Ammon's horn (tissue), 1 donor: ENCODE measurements around the gene ZNF423.
"Not testable (repeated sequence)": the region's sequence is repeated elsewhere in the genome, so short reads cannot be mapped to it uniquely, and the experiment has no call there.

Experiments
- DNase-seq: peaks from one replicate; pipeline ENCODE4 v3.0.0-alpha.2; 2016; ENCODE audit warnings: low spot score

Gene ZNF423

DNA sequence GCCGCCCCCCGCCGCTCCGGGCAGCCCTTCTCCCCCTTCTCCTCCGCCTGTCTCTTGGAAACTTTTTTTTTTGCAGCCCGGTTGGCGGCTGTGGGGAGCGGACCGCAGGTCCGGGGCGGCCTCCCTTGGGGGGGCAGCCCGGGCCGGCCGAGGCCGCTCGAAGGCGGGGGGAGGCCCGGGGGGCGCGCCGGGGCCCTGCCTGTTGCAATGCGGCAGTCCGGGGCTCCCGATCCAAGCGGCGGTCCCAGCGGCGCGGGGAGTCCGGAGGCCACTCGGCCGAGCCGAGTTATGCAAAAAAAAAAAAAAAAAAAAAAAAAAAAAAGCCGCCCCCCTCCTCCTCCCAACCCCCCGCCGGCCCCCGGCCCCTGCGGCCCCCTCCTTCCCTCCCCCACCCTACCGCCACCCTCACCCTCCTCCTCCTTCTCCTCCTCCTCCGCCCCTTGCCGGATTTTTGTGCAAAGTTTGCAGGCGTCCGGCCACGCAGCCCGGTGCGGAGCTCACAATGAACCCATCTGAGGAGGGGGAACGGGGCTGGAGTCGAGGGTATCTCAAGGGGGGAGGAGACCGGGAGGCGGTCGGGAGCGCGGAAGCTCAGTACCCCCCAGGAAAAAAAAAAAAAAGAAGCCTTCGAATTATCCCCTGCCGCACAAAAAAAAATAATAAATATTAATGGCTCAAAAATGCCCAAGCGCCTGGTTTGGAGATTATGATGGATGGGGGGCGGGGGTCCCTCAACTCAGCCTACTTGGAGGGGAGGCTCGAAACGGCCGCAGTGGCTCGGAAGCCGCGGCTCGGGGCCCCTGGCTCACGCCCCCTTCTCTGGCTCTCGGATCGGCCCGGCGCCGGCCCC is at the start of gene ZNF423:
Gene ZNF423 (minus strand): TSS at position 291 of the 850 bp plus-strand sequence. CDS start 338 bp downstream, outside the sequence.
- no peak for DNase-seq

DNA sequence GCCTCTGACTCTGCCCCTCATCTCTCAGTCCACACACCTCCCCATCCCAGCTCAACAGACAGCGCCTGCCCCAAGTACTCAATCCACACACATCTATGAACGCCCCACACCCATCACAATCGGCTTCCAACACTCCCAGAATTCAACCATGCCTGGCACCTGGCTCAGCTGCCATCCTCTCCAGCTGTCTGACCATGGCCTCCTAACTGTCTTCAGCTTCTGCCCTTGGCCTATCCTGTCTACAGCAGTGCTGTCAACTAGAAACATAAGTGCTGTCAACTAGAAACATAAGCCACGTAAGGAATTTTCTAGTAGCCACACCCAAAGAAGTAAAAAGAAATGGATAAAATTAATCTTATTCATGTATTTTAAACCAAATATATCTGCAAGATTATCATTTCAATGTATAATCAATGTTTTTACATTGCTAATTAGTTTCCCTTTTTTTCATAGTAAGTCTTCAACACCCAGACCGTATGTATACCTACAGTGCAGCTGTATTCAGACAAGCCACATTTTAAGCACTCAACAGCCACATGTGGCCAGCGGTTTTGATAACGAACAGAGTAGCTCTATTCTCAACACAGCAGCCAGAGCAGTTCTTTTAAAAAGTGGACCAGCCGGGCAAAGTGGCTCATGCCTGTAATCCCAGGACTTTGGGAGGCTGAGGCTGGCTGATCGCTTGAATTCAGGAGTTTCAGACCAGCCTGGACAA is 48.6 kb upstream of the ZNF423 start:
- DNase-seq: no peak

DNA sequence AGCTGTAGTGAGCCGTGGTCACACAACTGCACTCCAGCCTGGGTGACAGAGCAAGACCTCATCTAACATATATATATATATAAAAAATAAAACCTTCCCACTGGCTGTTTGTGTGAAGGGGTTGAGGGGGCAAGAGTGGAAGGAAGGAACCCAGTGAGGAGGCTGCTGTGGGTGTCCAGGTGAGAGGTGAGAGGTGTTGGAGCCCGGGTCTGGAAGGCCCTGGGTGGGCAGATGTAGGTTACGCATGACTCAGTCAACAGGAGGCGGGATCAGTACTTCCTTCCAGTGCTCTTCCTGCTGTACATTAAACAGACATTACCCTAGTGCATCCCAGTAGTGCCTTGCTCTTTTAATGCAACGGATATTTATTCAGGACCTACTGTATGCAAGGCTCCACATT is 47.0 kb upstream of the ZNF423 start:
- DNase-seq: no peak

DNA sequence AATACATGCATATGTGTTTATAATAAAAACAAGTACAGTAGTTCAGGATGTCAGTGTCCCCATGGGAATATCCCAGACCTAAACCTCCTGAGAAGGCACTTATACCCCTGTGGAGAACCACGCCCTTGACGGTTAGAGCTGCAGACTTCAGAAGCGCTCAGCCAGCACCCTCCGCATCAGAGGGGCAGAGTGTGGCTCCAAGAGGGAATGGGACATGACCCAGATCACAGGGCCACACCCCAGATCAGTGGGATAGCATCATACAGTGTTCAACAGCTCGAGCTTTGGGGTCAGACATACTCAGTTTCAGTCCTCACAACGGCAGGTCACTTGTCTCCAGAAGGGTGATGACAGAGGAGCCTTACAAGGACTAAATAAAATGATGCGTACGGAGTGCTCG is 45.8 kb upstream of the ZNF423 start:
- no peak for DNase-seq

DNA sequence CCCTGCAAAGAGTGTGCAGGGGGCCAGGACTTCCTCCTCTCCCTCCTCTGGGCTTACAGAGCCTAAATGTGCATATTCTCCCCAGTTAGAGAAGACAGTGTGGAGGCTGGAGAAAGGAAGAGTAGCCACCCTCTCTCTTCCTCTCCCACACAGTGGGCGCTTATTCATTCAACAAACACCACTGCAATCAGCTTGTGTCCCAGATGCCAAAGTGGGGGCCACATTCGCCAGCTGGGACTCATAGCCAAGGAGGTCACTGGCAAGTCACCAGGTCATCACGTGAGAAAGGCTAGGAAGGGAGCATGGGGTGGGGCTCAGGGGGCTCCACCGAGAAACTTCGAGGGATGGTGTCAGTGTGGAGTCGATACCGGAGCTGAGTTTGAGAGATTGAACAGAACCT is 45.0 kb upstream of the ZNF423 start:
- DNase-seq: no peak

DNA sequence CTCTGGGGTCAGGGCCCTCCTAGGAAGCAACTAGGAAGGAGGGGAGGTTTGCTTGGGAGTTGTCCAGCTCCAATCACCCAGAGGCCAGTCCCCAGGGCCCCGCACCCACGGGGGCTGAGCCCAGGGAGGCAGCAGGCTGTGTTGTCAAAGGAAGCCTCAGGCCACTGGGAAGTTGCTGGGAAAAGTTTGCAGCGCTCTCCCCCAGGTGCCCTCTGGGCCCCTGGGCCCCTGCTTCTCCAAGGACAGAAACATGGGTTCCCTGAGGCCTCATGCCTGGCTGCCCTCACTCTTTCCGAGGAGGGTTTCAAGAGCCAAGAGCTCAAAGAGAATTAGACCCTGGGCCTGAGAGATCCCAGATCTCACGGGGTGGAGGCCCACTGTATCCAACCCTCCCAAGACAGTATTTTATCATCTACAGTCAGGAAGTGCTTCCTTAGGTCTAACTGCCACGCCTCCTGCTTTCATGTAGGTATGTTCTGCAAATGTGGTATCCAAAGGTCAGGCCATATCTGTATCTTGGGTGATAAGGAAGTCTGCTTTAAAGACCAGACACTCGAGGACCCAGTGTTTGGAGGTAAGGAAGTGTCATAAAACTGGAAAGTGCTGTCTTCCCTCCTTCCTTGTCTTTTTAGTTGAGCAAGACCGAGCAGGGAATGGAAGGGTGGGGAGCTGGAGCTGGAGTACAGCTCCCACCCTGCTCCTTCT is 44.2 kb upstream of the ZNF423 start:
- DNase-seq: no peak

DNA sequence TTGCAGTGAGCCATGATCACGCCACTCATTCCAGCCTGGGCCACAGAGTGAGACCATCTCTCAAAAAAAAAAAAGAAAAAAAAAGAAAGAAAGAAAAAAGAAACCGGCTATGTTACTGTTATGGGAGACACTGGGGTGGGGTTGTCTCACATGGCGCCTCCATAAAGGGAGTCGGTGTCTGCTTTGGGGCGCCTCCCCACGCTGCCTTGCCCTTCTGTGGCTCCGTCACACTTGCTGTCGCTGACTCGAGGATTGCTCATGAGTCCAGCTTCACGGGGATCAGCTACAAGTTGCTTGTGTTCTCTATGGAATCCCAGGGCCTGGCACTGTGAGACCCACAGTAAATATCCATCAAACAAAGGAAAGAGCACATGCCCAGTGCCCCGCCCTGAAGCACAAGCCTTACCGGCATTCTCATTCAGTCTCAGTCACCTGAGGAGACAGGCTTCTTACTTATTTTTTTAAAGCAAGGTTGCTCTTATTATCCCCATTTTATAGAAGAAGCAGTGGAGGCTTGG is 40.6 kb upstream of the ZNF423 start:
- DNase-seq: no peak

DNA sequence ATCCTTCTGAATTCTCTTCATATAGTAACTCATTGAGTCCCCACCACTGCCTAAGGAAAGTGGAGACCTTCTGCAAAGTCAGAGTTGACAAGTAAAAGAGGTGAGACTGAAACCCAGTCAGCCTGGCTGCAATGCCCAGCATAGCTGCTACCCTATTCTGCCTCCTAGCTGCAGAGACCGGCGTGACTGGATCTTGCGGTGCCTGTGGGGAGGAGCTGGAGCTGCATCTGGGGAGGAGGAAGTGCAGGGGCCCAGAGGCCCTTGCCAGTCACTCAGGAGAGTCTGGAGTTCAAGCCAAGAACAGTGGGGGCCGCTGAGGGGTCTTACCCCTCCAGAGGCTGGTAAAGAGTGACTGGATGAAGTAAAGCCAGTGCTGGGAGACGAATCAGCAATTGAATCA is 35.0 kb upstream of the ZNF423 start:
- no peak for DNase-seq

DNA sequence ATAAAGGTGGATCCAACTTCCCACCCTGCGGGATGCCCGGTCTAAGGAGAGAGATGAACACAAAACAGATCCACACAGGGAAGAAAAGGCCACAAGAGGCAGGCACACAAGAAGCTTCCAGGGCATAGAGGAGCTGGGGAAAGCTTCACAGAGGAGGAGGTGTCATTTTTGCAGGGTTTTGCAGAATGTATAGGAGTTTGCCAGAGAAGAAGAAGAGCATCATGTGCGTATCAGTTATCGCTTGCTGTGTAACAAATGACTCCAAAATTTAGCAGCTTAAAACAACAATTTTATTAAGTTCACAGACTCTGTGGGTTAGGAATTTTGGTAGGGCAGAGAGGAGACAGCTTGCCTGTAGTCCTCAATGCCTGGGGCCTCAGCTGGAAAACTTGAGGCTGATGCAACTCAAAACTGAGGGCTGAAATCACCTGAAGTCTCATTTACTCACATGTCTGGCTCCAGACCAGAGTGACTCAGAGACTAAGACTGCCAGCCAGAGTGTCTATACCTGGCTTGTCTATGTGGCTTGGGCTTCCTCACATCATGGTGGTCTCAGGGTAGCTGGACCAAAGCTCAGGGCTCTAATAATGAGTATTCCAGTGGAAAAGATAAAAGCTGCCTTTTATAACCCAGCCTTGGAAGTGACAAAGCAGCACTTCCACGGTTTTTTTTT is 33.9 kb upstream of the ZNF423 start:
- DNase-seq: no peak

DNA sequence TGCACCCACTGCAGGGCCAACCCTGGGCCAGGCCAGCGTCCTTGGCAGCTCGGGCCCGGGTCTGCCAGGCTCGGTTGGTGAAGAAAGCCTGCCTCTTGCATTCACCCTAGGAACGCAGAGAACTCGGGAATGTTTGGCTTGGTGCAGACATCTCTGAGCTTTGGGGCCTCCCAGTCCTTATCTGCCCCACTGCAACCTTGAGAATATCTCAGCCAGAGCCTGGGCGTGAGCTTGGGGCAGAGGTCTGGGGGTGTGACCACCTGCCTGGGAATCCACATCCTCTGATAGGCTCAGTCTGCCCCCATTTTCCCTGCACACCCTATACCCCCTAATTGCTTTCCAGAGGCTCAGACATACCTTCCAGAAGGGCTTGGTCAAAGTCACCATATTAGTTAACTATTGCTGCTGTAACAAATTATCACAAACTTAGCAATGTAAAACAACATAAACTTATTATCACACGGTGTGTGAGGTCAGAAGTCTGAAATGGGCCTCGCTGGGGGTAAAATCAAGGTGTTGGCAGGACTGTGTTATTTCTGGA is 30.7 kb upstream of the ZNF423 start:
- DNase-seq: no peak

DNA sequence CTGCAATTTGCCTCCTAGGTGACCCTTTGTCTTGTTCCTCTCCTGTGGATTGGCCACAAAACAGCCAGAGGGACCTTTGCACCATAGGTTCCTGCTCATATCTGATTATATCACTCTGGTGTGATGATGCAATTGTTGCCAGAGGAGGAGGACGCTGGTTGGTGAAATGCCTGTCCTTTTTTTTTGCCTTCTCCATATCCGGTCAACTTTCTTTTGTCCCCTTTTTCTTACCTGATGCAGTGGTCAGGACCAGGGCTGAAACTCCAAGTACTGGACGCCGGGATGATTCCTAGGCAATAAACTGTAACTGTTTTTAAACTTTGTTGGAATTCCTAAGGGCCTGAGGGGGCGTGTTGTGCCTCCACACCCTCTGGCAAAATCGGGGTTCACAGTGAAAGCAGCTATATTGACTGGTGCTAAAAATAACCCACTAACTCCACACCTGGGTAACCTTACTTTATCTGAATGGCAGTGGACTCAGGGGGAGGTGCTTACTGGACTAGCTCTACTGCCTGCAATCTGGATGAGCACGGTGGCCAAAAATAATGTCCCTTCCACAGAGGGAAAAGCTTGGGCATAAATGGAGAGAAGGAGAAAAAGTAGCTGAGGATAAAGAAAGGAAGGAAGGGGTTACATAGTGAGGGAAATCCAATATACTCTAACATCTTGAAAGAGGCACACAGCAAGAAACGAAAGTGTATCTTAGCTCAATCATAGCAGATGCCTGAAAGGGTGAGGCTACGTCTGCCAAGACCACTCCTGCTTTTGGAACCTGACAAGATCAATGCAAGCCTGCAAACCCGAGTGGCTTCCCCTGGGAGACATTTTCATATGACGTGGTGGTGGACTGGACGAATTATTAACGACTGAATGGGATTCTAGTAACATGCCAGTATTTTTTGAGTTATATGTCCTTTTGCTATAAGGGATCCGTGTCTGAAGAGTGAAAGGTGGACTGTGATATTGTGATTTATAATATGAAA is 28.4 kb upstream of the ZNF423 start:
- no peak for DNase-seq

DNA sequence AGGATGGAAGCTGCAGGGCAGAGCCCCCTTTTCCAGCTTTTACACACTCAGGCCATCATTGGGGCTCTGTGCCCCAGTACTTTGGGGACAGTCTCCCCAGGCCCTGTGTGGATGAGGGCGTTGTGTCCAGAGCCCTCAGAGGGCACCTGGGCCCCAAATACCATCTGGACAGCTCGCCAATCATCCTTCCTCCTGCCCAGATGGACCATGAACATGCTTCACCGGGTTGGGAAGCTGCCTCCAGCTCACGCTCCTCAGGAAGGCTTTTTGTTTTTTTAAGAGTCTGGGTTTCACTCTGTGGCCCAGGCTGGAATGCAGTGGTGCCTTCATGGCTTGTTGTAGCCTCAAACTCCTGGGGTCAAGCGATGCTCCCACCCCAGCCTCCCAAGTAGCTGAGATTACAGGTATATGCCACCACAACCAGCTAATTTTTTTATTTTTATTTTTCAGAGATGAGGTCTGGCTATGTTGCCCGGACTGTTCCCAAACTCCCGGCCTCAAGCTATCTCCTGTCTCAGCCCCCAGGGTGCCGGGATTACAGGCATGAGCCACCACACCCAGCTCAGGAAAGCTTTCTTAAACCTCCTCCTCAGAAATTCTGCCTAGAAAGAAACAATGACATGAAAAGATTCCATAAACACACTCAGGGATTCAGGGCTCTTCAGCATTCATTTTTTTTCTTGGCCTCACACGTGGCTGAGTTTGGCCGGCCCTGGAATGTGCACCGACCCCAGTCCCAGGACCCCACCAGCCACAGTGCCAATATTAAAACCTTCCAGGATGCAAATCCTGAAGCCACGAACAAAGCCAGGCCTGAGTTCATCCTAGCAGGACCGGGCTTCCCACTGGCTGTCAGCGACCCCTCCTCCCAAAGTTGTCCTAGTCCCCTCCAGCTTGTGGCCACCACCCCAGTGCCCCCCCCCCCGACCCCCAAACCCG is 27.4 kb upstream of the ZNF423 start:
- DNase-seq: no peak

DNA sequence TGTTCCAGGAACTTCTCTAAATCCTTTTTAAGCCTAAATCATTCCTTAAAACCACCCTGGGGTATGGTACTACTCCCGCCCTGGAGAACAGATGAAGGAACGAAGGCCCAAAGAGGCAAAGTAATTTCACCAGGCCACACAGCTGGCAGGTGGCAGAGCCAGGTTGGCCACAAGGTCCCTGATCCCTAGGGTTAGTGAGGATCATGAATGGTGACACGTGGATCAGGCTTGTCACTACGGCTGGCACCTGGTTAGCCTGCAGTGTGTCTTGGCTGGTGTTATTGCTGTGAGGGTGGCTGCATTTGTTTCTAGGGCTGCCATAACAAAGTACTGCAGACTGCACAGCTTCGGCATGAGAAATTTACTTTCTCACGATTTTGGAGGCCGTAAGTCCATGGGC is 26.0 kb upstream of the ZNF423 start:
- DNase-seq: no peak

DNA sequence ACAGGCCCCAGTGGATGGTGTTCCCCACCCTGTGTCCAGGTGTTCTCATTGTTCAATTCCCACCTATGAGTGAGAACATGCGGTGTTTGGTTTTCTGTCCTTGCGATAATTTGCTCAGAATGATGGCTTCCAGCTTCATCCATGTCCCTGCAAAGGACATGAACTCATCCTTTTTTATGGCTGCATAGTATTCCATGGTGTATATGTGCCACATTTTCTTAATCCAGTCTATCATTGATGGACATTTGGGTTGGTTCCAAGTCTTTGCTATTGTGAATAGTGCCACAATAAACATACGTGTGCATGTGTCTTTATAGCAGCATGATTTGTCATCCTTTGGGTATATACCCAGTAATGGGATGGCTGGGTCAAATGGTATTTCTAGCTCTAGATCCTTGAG is 22.6 kb upstream of the ZNF423 start:
- not testable (repeated sequence) for DNase-seq

DNA sequence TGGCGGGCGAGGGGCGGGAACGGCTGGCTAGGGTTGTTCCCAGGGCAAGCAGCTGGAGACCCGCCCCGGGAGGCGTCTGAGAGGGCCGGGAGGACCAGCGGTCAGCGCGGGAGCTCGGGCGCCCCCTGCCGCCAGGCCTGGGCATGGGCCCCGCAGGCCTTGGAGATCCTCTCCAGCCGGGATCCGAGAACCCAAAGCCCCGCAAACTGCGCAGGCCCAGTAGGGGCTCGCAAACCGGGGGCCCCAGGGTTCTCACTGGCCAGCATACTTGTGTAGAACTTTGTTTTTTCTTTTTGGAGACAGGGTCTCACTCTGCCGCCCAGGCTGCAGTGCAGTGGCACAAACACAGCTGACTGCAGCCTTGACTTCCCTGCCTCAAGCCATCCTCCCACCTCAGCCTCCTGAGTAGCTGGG is 20.8 kb upstream of the ZNF423 start:
- DNase-seq: no peak

DNA sequence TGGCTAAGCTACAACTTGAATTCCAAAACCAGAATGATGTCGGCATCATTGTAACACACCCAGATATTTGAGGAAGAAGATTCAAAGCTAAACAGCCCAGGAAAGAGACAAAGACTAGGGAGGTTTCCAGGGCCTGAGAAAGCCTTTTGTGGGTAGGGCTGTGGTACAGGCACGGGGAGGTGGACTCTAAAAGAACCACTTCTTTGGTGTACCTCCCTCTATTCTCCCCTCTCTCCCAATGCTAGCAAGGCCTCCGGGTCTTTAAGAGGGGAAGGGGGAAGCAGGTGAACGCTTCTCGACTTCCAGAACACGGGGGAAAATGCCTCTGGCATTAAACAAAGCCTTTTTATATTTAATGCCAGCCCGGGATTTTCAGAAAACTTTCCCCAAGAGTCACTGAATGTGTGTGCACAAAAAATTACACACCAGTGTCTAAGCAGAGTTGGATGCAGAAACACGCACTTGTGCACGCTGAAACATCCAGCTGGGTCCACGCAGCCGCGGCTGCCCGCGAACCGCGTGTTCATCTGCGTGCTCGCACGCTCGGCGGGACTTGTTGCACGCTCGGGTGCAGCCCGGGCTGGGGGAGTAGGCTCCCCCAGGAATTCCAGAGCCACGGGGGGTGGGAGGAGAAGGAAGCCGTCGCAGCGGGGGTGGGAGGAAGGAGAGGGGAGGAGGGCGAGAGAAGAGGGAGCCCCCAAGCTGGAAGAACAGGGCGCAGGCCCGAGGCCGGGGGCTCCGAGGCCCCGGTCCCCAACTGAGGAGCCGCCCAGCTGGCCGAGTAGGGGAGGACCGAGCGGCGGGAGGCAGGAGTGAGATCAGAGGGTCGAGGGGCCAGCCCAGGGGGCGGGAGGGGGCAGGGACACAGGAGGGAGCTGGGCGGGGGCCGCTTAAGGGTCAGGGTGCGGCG is 20.1 kb upstream of the ZNF423 start:
- DNase-seq: no peak

DNA sequence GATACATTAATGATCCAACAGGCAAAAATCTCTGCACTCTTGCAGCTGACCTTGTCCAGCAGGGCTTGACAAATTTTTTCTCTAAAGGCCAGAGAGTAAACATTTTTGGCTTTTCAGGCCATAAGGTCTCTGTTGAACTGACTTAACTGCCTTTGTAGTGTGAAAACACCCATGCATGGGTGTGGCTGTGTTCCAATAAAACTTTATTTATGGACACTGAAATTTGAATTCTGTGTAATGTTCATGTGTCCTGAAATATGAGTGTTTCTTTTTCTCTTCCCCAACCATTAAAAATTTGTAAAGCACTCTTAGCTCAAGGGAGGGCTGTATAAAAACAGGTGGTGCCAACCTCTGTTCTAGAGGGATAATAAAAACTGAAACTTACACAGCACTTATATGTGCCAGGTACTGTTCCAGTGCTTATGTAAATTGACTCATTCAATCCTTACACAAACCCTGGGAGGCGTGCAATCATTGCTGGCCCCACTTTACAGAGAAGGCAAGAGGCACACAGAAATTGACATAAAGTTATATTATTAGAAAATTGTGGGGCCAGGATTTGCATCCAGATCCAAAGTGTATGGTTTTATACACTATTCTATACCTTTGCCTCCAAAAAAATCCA is 18.8 kb upstream of the ZNF423 start:
- no peak for DNase-seq

DNA sequence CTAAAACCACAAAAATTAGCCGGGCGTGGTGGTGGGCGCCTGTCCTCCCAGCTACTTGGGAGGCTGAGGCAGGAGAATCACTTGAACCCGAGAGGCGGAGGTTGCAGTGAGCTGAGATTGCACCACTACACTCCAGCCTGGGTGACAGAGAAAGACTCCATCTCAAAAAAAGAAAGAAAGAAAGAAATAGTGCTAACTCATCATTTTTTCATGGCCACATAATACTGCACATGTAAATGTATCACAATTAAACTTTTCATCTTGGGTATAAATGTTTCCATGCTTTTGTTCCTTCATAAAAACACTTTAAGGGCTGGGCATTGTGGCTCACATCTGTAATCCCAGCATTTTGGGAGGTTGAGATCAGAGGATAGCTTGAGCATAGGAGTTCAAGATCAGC is 15.9 kb upstream of the ZNF423 start:
- DNase-seq: not testable (repeated sequence)
